HG03439 (cell line): Measurements from ENCODE around the gene CAPZA2.

Source experiments
- ATAC-seq: cut with Tn5 transposase; IDR thresholded peaks from one replicate; pipeline ENCODE4 v1.9.1; 2021; ENCODE audit warnings: mild to moderate bottlenecking, moderate library complexity; ENCODE audit not compliant: unreplicated experiment

CAPZA2 gene

DNA sequence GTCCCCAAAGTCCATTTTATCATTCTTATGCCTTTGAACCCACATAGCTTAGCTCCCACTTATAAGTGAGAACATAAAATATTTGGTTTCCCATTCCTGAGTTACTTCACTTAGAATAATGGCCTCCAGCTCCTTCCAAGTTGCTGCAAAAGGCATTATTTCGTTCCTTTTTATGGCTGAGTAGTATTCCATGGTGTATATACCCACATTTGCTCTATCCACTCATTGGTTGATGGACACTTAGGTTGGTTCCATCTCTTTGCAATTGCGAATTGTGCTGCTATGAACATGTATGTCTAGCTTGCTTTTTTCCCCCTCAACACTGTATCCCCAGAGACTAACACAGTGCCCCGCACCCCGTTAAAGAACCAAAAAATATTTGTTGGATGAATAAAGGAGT is 670 bp upstream of the CAPZA2 start:
- ATAC-seq = no peak

DNA sequence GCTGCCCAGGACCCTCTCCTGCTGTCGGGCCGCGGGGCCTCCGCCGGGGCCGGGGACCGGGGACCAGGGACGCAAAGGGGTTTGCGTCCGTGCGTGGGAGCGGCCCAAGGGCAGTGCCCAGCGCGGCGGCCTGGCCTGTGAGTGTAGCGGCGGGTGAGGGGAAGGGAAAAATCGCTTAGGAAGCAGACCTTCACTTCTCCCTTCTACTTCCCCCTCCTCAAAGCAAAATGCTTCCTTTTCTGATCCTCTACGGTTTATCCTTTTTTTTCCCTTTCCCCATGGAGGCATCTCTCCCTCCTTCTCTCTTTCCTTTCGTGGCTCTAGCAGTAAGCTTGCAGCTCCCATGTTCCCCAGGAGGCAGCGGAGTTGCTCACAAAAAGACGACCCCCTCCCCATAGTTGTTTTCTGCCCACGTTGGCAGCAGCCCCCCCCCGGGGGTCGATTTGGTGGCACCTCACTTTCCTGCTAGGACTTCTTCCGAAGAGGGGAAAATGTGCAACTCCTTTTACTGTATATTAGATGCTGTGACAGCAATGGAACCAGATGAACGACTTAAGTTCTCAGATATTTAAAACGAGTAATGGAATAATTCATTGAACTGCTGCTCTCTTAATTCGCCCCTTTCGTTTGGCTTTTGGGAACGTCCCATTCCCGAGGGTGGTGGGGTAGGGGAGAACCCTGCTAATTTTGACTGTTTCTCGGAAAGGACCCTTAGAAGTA is 724 bp downstream of the CAPZA2 start:
- peak; percentile 44 for ATAC-seq

DNA sequence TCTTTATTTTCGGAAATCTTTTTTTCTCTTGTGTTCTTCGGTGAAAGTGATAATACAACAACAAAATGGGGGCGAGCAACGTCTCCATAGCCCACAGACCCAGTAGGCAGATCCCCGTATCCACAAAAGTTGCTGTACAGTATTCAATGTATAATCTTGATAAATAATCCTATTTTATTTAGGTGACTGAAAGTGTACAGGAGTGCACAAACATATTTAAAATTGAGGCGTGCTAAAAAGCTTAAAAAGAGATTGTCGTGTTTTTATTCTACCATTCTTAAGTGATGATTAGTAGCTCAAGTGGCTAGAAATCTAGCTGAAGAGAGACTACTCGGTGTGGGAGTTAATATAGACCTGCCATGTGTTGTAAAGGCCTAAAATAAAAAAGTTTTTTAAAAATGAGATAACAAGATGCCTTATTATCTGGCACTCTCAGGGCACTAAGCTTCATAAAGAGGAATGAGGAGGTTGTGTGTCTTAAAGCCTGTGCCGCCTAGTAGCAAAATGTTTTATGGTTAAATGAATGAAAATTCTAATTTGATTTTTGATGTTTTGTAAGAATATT is 1.6 kb downstream of the CAPZA2 start:
- no peak for ATAC-seq

DNA sequence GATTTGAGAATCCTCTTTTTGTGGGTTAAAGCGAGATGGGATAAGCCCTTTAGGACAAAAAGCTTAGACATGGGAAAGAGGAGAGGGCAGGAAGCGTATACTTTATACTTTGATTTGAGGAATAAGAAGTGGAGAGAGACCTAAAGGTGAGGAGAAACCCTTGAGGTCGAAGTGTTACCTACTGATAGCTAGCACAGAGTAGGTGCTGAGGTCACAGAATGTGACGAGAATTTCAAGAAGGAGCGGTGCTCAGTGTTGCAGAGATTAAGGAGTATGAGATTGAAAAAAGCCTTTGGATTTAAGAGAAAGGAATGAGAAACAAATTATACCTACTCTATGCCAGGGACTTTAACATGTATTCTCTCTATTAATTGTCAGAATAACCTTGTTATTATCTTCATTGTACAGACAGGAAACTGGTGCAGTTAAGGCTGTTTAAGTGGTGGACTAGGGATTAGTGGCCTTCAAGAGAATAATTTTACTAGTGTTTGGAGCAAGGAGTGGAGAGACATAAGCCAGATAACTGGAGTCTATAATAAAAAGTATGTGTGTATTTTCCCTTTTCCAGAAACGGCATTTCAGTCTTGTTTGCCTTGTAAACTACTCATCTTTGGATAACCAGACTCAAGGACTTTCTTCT is 8.8 kb downstream of the CAPZA2 start:
- ATAC-seq = no peak

DNA sequence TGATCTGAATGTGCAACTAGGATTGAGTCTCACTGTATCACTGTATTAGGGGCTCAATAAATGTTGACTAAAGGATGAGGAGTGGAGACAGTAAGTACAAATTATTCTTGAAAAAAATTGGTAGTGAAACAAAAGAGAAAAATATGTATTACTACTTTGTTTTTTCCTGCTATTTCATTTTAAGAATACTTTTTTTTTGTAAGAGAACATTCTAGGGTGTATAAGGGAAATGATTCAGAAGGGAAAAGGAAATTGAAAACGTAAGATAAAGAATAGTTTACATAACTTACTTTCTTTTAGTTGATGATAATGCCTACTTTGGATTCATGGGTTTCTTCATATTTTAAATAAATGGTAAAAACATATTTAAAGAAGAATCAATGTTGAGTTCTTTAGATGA is 9.6 kb downstream of the CAPZA2 start:
- no peak for ATAC-seq

DNA sequence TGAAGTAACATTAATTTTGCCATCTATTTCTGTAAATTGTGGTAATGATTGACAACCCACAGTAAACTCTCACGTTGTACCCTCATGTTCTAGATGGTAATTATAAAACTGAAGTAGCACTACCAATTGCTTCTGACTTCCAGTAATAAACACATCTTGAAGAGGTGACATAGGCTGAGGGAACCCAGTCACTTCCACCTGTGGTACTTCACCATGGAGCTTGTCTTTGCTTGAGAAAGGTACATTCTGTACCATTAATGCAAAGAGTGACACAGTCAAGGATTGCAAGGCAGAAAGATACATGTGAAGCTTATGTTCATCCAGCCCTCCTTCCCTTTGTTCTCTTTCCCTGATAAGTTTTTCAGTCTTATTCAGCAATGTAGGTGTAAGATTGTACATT is 11.2 kb downstream of the CAPZA2 start:
- no peak for ATAC-seq

DNA sequence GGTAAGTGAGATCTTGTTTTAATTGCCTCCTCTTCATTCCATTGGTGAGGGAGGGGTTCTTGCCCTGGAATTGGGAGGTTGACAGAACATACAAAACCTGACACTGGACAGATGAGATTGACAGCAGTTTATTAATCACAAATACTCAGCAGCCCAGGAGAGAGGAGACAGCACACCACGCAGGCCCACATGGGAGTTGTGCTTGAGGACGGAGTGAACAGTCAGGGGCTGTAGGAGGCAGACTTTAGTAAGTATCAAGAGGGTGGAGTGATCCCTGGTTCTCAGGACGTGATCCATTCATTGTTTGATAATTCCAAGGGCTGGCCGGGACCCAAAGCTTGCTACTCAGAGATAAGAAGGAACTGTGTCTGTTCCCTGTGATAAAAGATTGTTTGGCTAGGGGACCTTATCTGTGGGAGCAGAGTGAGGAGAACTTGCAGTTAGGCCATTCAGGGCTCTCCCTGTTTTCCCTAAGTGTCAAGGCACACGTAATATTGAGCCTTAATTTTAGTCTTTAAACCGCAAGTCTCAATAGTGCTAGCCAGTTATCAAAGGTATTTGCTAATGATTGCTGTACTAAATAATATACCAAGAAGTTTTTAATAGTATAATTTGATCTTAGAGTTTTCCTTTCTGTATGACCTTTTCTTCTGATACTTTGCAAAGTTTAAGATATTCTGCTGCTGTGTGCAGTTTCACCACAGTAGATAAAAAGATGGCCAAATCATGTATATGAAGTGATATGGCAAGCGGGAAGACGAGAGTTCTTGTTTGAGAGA is 14.5 kb downstream of the CAPZA2 start:
- ATAC-seq = no peak

DNA sequence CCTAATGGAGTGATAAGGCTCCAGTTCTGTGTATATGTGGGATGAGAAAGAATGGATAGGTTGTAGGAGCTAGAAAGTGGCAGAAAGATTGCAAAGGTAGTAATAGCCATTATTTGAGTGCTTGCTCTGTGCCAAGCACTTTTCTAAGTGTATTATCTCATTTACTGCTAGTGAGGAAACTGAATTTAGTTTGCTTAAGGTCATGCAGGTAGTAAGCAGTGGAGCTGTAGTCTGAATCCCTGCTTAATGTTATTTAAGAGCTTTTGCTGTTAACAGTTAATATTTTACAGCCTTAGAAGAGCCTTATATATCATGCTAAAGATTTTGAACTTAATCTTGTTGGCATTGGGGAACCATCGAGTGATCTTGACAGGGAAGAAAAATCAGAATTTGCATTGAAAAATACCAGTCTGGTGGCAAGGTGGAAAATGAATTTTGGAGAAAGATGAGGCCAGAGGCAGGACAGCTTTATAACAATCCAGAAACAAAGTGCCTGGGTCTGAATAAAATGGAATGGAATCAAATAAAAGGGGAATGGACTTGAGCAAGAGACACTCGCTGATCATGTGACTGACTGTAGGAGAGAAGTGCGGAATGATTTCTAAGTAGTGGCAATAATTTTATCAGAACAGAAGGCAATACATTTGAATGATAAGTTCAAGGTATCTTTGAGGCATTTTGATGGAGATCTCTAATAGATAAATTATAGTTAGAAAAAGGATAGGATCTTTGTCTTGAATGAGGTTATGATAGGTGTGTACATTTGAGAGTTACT is 15.2 kb downstream of the CAPZA2 start:
- ATAC-seq = no peak

DNA sequence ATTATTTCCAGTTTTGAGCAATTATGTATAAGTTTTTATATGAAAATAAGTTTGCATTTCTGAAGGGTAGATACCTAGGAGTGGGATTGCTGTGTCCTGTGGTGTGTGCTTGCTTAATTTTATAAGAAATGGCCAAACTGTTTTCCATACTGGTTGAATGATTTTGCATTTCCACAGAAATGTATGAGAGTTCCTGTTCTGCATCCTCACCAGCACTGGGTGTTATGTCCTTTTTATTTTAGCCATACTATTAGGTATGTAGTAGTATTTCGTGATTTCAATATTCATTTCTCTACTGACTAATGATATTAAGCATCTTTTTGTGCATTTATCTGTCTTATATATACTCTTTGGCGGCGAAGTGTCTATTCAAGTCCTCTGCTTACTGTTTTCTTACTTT is 22.3 kb downstream of the CAPZA2 start:
- no peak for ATAC-seq

DNA sequence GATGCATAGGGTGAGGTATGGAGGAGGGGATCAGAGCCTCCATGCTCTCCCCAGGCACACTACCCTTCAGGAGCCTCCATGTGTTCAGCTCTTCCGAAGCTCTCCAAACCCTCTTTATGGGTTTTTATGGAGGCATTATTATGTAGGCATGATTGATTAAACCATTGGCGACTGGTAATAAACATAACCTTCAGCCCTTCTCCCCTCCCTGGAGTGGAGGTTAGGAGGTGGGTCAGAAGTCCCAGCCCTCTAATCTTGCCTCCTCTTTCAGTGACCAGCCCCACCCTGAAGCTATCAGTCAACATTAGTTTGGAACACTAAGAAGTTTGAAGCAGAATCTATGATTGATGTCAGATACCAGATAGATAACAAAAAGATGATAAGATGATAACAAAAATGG is 23.3 kb downstream of the CAPZA2 start:
- no peak for ATAC-seq

DNA sequence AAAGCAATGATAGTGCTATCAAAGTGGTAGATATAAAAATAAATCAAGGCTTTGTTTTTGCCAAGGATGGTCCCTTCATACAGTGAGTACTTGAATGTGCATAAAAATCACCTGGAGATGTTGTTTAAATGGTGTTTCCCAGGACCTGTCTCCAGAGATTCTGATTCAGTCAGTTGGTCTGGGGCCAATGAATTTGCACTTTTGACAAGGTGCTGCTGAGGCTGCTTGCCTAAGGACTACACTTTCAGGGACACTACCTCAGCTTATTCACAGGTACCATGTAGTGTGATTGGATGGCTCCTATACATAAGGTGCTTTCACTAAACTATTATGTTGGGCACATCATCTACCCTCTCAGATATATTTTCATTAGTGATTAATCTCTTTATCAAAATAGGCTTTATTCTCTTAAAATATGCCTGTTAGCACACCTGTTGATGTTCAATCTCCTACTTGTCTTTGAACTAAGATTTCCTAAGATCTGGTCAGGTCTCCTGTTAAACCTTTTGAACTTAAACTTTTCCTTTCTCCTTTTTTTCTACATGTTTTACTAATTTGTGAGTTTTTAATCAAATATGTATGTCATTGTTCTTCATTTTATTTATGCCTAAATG is 24.3 kb downstream of the CAPZA2 start:
- ATAC-seq = no peak

DNA sequence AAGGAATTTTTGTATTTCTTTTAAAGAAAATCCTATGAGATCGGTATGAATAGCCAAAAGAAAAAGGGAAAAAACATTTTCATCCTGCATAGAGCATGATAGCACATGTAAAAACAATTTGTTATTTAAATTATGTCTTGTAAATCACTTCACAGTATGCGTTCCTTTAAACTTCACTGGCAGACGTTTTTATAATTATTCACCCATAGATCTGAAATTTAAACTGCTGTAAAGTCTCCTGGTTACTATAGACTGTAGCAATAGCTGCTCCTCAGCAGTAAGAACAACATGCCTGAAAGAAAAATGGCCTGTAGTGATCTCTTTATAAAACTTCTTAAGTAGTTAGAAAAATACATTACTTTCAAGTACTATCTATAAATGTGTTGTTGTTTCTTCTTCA is 26.5 kb downstream of the CAPZA2 start:
- ATAC-seq = no peak

DNA sequence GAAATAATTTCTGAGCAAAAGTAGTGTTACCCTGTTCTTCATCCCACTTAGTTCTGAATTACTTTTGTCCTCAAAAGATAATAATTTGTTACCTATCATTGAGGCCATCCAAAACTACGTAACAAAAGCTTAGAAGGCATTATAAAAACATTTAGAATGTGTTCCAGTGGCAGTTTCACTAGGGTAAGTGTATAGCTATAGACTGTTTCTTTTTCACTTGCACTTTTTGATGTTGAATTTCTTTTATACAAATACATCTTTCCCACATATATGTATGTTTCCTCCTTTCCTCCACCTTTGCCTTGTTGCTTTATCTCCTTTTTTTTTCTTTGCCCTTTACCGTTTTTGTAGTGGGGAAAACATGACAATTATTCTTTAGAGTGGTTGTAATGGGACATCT is 33.5 kb downstream of the CAPZA2 start:
- no peak for ATAC-seq

DNA sequence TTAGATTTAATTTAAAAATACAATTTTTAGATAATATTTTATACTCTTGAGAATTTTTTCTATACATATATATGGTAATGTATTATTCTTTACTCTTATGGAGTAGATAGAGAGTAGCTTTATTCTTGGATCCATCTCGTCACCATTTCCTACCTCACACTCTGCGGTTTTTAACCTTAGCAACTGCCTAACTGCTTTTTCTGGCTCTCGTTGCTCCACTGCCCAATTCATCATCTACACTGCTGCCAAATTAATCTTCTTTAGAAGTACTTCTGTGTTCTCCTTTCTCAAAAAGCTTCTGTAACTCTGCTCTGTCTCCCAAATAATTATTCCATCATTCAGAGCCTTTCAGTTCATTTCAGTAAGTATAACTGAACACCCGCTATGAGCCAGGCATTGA is 35.3 kb downstream of the CAPZA2 start:
- no peak for ATAC-seq

DNA sequence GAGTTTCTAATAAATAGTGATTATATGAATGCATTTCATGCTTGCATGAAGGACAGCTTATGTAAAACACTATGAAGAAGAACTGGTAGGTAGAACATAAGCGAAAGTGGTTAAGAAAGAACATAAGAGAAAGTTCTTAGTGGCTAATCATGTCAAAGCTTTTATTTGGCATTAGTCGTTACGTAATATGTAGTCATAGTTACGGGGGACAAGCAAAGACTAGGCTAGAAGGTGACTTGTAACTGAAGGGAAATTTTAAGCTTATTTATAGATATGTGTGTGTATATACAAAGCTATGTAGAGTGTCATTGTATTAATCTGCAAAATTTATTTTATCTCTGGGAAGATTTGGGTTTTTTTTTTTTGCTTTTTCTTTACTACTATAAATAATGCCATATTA is 36.9 kb downstream of the CAPZA2 start:
- ATAC-seq = no peak

DNA sequence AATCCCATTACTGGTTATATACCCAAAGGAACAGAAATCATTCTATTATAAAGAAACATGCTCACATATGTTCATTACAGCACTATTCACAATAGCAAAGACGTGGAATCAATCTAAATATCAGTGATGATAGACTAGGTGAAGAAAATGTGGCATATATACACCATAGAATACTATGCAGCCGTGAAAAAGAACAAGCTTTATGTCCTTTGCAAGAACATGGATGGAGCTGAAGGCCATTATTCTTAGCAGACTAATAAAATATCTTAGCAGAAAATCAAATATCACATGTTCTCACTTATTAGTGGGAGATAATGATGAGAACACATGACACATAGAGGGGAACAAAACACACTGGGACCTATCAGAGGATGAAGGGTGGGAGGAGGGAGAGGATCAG is 38.8 kb downstream of the CAPZA2 start:
- ATAC-seq = no peak

DNA sequence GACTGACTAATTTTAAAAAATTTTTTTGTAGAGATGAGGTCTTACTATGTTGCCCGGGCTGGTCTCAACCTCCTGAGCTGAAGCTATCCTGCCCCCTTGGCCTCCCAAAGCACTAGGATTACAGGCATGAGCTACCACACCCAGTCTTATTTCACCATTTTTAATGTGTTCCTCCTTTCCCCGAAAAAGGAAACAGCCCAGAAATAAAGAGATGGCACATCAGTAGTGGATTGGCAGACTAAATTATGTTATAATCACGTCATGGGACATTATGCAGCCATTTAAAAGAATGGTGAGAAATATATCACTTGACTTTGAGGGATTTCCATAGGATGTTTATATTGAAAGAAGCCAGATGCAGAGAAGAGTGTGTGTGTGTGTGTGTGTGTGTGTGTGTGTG is 40.5 kb downstream of the CAPZA2 start:
- no peak for ATAC-seq

DNA sequence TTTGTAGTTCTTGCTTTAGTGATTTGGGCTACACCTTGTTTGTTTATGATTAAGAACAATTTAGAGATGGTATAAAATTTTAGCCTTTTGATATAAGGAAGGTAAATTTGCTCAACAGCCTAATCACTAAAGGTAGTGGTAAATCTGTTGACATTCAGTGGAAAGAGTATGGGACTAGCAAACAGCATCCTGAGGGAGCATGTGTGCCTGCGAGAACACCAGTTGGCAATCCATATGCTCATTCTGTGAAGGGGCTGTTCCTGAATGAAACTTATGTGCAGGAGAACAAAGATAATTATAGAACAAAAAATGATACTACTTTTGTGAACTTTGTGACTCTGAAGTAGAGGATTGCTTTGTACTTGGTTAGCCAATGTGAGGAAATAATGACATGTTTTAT is 44.0 kb downstream of the CAPZA2 start:
- ATAC-seq = no peak

DNA sequence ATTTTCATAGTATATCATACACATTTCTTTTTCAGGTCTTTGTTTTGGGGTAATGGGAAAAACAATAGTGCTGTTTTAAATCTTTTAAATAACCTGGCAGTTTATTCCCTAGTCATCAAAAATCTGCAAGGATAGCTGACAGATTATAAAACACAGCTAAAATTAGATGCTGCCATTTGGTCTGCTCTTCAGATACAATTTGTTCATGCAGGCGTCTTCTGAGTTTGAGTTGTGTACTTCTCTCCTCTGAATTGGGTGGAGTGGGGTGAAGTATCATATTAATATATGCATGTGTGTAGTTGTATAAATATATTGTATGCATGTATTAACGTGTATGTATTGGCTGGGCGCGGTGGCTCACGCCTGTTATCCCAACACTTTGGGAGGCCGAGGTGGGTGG is 48.0 kb downstream of the CAPZA2 start:
- no peak for ATAC-seq

DNA sequence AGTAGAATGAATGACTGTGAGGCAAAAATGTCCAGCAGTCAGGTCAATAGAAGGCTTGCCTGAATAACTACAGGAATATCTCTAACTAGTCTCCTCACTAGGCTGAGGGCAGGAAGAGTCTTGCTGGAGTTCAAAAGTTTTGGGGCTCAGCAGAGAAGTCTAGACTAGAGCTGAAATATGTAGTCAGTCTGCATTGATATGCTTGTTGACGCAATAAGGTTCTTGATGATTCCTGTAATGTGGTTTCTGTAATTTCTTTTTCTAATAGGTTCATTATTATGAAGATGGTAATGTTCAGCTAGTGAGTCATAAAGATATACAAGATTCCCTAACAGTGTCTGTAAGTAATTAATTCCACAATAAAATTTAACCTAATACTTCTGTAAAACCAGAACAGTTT is 49.4 kb downstream of the CAPZA2 start:
- no peak for ATAC-seq
